RWPE2 (cell line): Measurements from ENCODE around the gene MEGF9.

Source experiments
- ATAC-seq: fragments of 200-7000 bp; cut with Tn5 transposase; 3 replicates; pipeline ENCODE4 v1.9.1; 2021; ENCODE audit warnings: low read depth
- DNase-seq: peaks from one replicate; pipeline ENCODE4 v3.0.0-alpha.2; 2020; ENCODE audit warnings: low spot score
- H3K27ac ChIP-seq: fragments of 450-650 bp; 2 replicates; pipeline ENCODE4 v1.5.1; 2017; ENCODE audit warnings: mild to moderate bottlenecking; ENCODE audit not compliant: poor library complexity, severe bottlenecking
- H3K27me3 ChIP-seq: fragments of 250-450 bp; sonication (Bioruptor Pico); 2 replicates; pipeline ENCODE4 v1.5.1; 2021; ENCODE audit warnings: mild to moderate bottlenecking, moderate library complexity; ENCODE audit not compliant: insufficient read depth, poor library complexity, severe bottlenecking
- H3K36me3 ChIP-seq: fragments of 250-450 bp; sonication (Bioruptor Pico); 2 replicates; pipeline ENCODE4 v1.5.1; 2020; ENCODE audit warnings: low read depth, mild to moderate bottlenecking, moderate library complexity
- H3K4me1 ChIP-seq: fragments of 250-450 bp; sonication (Bioruptor Pico); 2 replicates; pipeline ENCODE4 v1.5.1; 2021; ENCODE audit warnings: mild to moderate bottlenecking, moderate library complexity; ENCODE audit not compliant: insufficient read depth, poor library complexity, severe bottlenecking
- H3K4me3 ChIP-seq: fragments of 250-450 bp; sonication (Bioruptor Pico); 2 replicates; pipeline ENCODE4 v1.5.1; 2021; ENCODE audit warnings: mild to moderate bottlenecking, moderate library complexity; ENCODE audit not compliant: severe bottlenecking
- H3K9me3 ChIP-seq: fragments of 250-450 bp; sonication (Bioruptor Pico); 2 replicates; pipeline ENCODE4 v1.5.1; 2021; ENCODE audit warnings: mild to moderate bottlenecking, moderate library complexity; ENCODE audit not compliant: severe bottlenecking
- TF ChIP-seq, protein P1 (sequence below): fragments of 450-650 bp; IDR thresholded peaks from one replicate; pipeline ENCODE4 v1.5.1; 2017; ENCODE audit warnings: mild to moderate bottlenecking, moderate library complexity; ENCODE audit not compliant: poor library complexity, severe bottlenecking

Gene MEGF9

DNA sequence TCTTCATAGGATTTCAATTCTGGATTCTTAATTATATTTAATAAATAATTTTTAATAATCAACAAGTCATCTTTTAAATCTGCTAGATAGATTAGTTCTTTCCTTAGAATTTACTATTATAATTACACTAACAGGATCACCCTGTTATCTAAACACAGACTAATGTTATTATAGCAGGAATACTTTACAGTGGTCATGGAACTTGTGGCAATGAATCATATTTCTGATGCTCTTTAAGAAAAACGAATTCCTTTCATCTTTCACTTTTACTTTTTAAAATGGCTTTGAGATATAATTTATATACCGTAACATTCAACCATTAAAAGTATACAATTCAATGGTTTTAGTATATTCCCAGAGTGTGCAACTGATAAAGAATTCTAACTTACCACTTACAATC is 104.6 kb downstream of the MEGF9 start:
- H3K27me3 ChIP-seq: no peaks in the 10 kb centered on the region
- peaks cover 42% of the 10 kb centered on the region for H3K4me1 ChIP-seq
- peak overlapping the region; percentile 87 for H3K27ac ChIP-seq
- DNase-seq (no peak), ATAC-seq (no peak)
- TF ChIP-seq, protein P1, sequence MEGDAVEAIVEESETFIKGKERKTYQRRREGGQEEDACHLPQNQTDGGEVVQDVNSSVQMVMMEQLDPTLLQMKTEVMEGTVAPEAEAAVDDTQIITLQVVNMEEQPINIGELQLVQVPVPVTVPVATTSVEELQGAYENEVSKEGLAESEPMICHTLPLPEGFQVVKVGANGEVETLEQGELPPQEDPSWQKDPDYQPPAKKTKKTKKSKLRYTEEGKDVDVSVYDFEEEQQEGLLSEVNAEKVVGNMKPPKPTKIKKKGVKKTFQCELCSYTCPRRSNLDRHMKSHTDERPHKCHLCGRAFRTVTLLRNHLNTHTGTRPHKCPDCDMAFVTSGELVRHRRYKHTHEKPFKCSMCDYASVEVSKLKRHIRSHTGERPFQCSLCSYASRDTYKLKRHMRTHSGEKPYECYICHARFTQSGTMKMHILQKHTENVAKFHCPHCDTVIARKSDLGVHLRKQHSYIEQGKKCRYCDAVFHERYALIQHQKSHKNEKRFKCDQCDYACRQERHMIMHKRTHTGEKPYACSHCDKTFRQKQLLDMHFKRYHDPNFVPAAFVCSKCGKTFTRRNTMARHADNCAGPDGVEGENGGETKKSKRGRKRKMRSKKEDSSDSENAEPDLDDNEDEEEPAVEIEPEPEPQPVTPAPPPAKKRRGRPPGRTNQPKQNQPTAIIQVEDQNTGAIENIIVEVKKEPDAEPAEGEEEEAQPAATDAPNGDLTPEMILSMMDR: no peak
- peaks cover 32% of the 10 kb centered on the region for H3K36me3 ChIP-seq
- no peak overlapping the region for H3K4me3 ChIP-seq
- H3K9me3 ChIP-seq: no peaks in the 10 kb centered on the region

DNA sequence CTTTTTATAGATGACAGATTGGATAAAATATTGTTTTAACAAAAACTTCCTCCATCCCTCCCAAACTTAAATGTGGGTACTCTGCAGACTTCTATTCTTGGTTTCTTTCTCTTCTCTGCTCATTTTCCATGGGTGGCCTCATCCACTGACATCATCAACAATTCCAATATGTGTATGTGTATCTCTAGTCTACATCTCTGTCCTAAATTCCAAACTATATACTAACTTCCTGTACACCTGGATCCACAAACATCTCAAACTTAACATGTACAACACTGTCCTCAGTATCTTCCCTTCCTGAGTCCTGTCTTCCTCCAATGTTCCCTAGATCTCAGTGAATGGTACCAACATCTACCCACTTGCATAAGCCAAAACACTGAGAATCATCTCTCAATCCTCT is 105.8 kb downstream of the MEGF9 start:
- Histone ChIP-seq H3K36me3 (peaks cover 32% of the 10 kb centered on the region), H3K9me3 (no peaks in the 10 kb centered on the region), H3K27ac (peak overlapping the region; percentile 87), H3K4me3 (no peak overlapping the region), H3K4me1 (peaks cover 42% of the 10 kb centered on the region), H3K27me3 (no peaks in the 10 kb centered on the region)
- DNase-seq: no peak
- ATAC-seq: peak; percentile 97
- TF ChIP-seq, protein P1: no peak

DNA sequence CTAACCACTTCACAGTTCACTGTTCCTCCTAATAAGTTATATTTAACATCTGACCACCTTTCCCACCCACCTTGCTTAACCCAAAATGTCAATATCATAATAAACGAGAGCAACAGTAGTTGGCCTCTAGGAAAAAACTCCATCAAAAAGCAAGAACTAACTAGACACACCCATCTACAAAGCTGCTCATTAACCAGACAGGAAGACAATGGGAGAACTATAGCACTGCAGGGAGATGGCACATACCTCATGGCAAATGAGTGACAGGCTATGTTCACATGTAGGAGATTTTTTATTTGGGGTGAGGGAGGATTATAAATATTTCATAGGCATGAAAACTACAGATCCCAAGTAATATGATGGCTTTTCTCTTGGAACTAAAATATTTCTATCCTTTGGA is 110.7 kb downstream of the MEGF9 start:
- ATAC-seq: no peak
- TF ChIP-seq, protein P1: no peak
- Histone ChIP-seq H3K4me1 (peaks cover 9% of the 10 kb centered on the region), H3K4me3 (no peak overlapping the region), H3K27ac (no peak overlapping the region), H3K9me3 (no peaks in the 10 kb centered on the region), H3K36me3 (peaks cover 15% of the 10 kb centered on the region), H3K27me3 (no peaks in the 10 kb centered on the region)
- DNase-seq: no peak

DNA sequence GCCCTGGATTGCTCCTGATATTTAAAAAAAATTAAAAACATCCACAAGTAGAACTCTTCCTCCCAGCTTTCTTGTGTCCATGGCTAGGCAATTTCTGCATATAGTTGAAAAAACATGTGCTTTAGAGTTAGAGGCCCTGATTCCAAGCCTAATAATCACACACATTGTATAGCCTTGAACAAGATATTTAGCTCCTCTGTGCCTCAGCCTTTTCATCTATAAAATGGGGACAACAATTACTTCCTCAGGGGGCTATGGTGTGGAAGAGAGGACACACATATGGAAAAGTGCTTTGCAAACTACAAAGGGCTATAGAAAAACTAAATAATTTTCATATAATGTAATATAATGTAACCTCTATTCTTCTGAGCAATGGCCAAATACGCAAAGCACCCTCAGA is 111.3 kb downstream of the MEGF9 start:
- peaks cover 15% of the 10 kb centered on the region for H3K36me3 ChIP-seq
- H3K27me3 ChIP-seq: no peaks in the 10 kb centered on the region
- no peak for ATAC-seq
- no peak overlapping the region for H3K4me3 ChIP-seq
- no peak overlapping the region for H3K27ac ChIP-seq
- peaks cover 3% of the 10 kb centered on the region for H3K4me1 ChIP-seq
- DNase-seq: no peak
- TF ChIP-seq, protein P1: no peak
- H3K9me3 ChIP-seq: no peaks in the 10 kb centered on the region

DNA sequence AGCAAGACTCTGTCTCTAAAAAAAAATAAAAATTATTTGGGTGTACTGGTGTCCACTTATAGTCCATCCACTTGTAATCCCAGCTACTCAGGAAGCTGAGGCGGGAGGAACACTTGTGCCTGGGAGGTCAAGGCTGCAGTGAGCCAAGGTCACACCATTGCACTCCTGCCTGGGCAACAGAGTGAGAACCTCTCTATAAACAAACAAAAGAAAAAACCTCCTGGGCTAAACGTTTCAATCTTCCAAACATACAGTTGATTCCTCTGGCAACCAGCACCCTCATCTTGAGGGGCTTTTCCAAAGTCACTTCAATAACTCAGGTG is 120.4 kb downstream of the MEGF9 start:
- TF ChIP-seq, protein P1: no peak
- ATAC-seq: no peak
- no peak overlapping the region for H3K4me3 ChIP-seq
- no peak overlapping the region for H3K27ac ChIP-seq
- no peaks in the 10 kb centered on the region for H3K4me1 ChIP-seq
- DNase-seq: no peak
- H3K9me3 ChIP-seq: no peaks in the 10 kb centered on the region
- H3K27me3 ChIP-seq: no peaks in the 10 kb centered on the region
- no peaks in the 10 kb centered on the region for H3K36me3 ChIP-seq
